ENCODE data around the gene CMTM6.
"Not testable (repeated sequence)": the region's sequence is repeated elsewhere in the genome, so short reads cannot be mapped to it uniquely, and the experiment has no call there.

Gene CMTM6

GRCh38 chr3:32498992-32499391, 3.7 kb downstream of the CMTM6 start:
- no peak for DNase-seq

GRCh38 chr3:32498252-32498651, 4.4 kb downstream of the CMTM6 start:
- DNase-seq = no peak

- DNase-seq = no peak
Measured at GRCh38 chr3:32495609-32496008, 7.0 kb downstream of the CMTM6 start.

- no peak for DNase-seq
Measured at GRCh38 chr3:32495085-32495484, 7.6 kb downstream of the CMTM6 start.

- no peak for DNase-seq
Measured at GRCh38 chr3:32493437-32494414, 8.9 kb downstream of the CMTM6 start.

GRCh38 chr3:32492684-32493436, 9.8 kb downstream of the CMTM6 start:
- no peak for DNase-seq

GRCh38 chr3:32488474-32489008, 14.1 kb downstream of the CMTM6 start:
- no peak for DNase-seq

- no peak for DNase-seq
Measured at GRCh38 chr3:32487781-32488473, 14.7 kb downstream of the CMTM6 start.

GRCh38 chr3:32484436-32484835, 18.2 kb downstream of the CMTM6 start:
- DNase-seq = no peak

GRCh38 chr3:32483772-32484171, 18.9 kb downstream of the CMTM6 start:
- no peak for DNase-seq

- no peak for DNase-seq
Measured at GRCh38 chr3:32482693-32483092, 20.0 kb downstream of the CMTM6 start.

- no peak for DNase-seq
Measured at GRCh38 chr3:32481791-32482631, 20.6 kb downstream of the CMTM6 start.

- no peak for DNase-seq
Measured at GRCh38 chr3:32480604-32481003, 22.0 kb downstream of the CMTM6 start.

GRCh38 chr3:32474201-32474600, 28.5 kb downstream of the CMTM6 start:
- no peak for DNase-seq

- not testable (repeated sequence) for DNase-seq
Measured at GRCh38 chr3:32472151-32472550, 30.5 kb downstream of the CMTM6 start.

- DNase-seq = no peak
Measured at GRCh38 chr3:32471246-32471645, 31.4 kb downstream of the CMTM6 start.

GRCh38 chr3:32470362-32470761, 32.3 kb downstream of the CMTM6 start:
- no peak for DNase-seq

GRCh38 chr3:32469151-32469874, 33.3 kb downstream of the CMTM6 start:
- DNase-seq = no peak

GRCh38 chr3:32467333-32468070, 35.1 kb downstream of the CMTM6 start:
- DNase-seq = peak; percentile 38

- DNase-seq = not testable (repeated sequence)
Measured at GRCh38 chr3:32466808-32467207, 35.8 kb downstream of the CMTM6 start.

- not testable (repeated sequence) for DNase-seq
Measured at GRCh38 chr3:32464726-32465125, 37.9 kb downstream of the CMTM6 start.

Measured in COR-L47 (cell line).